ENCODE results near the gene ARMC9. TPM values are rescaled to one million over a fixed set of nuclear protein-coding genes. Genes with fewer than 3 reads are reported as not detected.

ARMC9 gene
- total RNA-seq, 1 experiment from 2014 or later, result 16.4 TPM

DNA sequence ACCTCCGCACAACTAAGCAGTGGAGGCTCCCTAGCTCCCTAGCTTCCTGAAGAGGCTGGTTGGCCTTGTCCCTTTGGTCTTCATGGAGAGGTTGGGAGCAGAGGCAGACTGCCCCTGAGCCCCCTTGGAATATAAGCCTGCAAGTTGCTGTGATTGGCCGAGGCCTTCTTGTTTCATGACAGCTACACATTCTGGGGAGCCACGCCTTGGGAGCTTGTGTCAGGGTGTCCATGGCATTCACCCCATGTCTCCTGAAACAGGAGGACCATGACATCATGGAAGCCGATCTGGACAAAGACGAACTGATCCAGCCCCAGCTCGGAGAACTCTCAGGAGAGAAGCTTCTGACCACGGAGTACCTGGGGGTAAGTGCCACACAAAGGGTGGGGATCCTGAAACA is 133.1 kb downstream of the ARMC9 start:
- no peaks in the 10 kb centered on the region for H3K27me3 ChIP-seq (ENCODE audit: insufficient read depth, low read length)
- no peak overlapping the region for H3K9ac ChIP-seq (ENCODE audit: low read length)
- no peaks in the 10 kb centered on the region for H3K36me3 ChIP-seq (ENCODE audit: control insufficient read depth in 1 of 2, insufficient read depth in 2 of 2, low read length in 2 of 2)
- no peaks in the 10 kb centered on the region for H4K20me1 ChIP-seq (ENCODE audit: insufficient read depth)
- BruUV-seq (replicated peaks), result no TSS peak
- no peaks in the 10 kb centered on the region for H3K9me3 ChIP-seq (ENCODE audit: control insufficient read depth in 1 of 2, insufficient read depth in 1 of 2, low read depth in 1 of 2, low read length in 2 of 2)
- no peak overlapping the region for H3K4me3 ChIP-seq (replicated peaks in 1 of 2; ENCODE audit: low read depth in 1 of 2, low read length in 2 of 2)
- H2AFZ ChIP-seq (ENCODE audit: low read depth, low read length, poor library complexity, severe bottlenecking), result no peak overlapping the region
- H3K4me2 ChIP-seq (ENCODE audit: low read length), result no peak overlapping the region
- intact Hi-C loops (cut with micrococcal nuclease), result no loop called here
- ChIA-PET CTCF (no interaction called here), RAD21 (ENCODE audit: low non-redundant PET in 1 of 2, low total read pairs in 2 of 2, uncharacterized antibody in 2 of 2, unreplicated experiment in 2 of 2) (no interaction called here), POLR2A (no interaction called here)
- no peaks in the 10 kb centered on the region for H3K9me2 ChIP-seq (ENCODE audit: insufficient read depth)
- H3K4me1 ChIP-seq (ENCODE audit: control insufficient read depth in 1 of 2, insufficient read depth in 2 of 2, low read length in 2 of 2), result peaks cover 0 to 7% of the 10 kb centered on the region in 2 experiments; a peak in 1 of 4 replicates
- H3K27ac ChIP-seq (ENCODE audit: low read depth, low read length), result no peak overlapping the region
- H3K79me2 ChIP-seq (ENCODE audit: insufficient read depth, low read length), result no peaks in the 10 kb centered on the region
- TF ChIP-seq EZH2 (IDR thresholded peaks at IDR 0.05) (no peak), POLR2AphosphoS5 (IDR thresholded peaks at IDR 0.05; ENCODE audit: low read depth, low read length) (no peak), TCF7L2 (IDR thresholded peaks at IDR 0.05; ENCODE audit: borderline replicate concordance, extremely low read depth, insufficient read depth, insufficient read length) (no peak), ZNF274 (IDR thresholded peaks at IDR 0.05; ENCODE audit: low read depth, low read length) (no peak), YY1 (IDR thresholded peaks at IDR 0.05; ENCODE audit: extremely low read depth, insufficient replicate concordance, low read depth, low read length) (no peak), EGR1 (IDR thresholded peaks at IDR 0.05; ENCODE audit: low read depth) (no peak), ZFX (IDR thresholded peaks at IDR 0.05) (no peak), FOSL1 (IDR thresholded peaks at IDR 0.05; ENCODE audit: low read depth) (no peak), EZH2phosphoT487 (IDR thresholded peaks at IDR 0.05; ENCODE audit: borderline replicate concordance) (no peak), SP1 (IDR thresholded peaks at IDR 0.05; ENCODE audit: low read depth) (no peak), CEBPB (IDR thresholded peaks at IDR 0.05; ENCODE audit: low read depth) (no peak), JUND (IDR thresholded peaks at IDR 0.05) (no peak), CBX3 (IDR thresholded peaks at IDR 0.05; ENCODE audit: low read depth) (no peak)
- TF ChIP-seq, protein P1, sequence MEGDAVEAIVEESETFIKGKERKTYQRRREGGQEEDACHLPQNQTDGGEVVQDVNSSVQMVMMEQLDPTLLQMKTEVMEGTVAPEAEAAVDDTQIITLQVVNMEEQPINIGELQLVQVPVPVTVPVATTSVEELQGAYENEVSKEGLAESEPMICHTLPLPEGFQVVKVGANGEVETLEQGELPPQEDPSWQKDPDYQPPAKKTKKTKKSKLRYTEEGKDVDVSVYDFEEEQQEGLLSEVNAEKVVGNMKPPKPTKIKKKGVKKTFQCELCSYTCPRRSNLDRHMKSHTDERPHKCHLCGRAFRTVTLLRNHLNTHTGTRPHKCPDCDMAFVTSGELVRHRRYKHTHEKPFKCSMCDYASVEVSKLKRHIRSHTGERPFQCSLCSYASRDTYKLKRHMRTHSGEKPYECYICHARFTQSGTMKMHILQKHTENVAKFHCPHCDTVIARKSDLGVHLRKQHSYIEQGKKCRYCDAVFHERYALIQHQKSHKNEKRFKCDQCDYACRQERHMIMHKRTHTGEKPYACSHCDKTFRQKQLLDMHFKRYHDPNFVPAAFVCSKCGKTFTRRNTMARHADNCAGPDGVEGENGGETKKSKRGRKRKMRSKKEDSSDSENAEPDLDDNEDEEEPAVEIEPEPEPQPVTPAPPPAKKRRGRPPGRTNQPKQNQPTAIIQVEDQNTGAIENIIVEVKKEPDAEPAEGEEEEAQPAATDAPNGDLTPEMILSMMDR (IDR thresholded peaks at IDR 0.05 in 2 of 3, conservative IDR thresholded peaks at IDR 0.05 in 1 of 3; ENCODE audit: borderline replicate concordance in 1 of 3, insufficient read depth in 1 of 3, low read depth in 2 of 3, low read length in 2 of 3), result no peak
- TF ChIP-seq, protein P2, sequence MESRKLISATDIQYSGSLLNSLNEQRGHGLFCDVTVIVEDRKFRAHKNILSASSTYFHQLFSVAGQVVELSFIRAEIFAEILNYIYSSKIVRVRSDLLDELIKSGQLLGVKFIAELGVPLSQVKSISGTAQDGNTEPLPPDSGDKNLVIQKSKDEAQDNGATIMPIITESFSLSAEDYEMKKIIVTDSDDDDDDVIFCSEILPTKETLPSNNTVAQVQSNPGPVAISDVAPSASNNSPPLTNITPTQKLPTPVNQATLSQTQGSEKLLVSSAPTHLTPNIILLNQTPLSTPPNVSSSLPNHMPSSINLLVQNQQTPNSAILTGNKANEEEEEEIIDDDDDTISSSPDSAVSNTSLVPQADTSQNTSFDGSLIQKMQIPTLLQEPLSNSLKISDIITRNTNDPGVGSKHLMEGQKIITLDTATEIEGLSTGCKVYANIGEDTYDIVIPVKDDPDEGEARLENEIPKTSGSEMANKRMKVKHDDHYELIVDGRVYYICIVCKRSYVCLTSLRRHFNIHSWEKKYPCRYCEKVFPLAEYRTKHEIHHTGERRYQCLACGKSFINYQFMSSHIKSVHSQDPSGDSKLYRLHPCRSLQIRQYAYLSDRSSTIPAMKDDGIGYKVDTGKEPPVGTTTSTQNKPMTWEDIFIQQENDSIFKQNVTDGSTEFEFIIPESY (IDR thresholded peaks at IDR 0.05; ENCODE audit: extremely low read depth, insufficient replicate concordance, low read length), result no peak
- ATAC-seq, result no peak
- DNase-seq (ENCODE audit: low read depth, low spot score), result no peak
